GM21786 (cell line): ENCODE results near the gene PHYKPL.
"Not testable (repeated sequence)": the region's sequence is repeated elsewhere in the genome, so short reads cannot be mapped to it uniquely, and the experiment has no call there.

ENCODE experiments used
- ATAC-seq: cut with Tn5 transposase; IDR thresholded peaks from one replicate; pipeline ENCODE4 v1.9.1; 2021; ENCODE audit not compliant: unreplicated experiment

Gene PHYKPL

GRCh38 chr5:178208540-178209227 lies 23.9 kb downstream of the PHYKPL start:
- ATAC-seq = no peak

- ATAC-seq = no peak
Observed at GRCh38 chr5:178207917-178208280, 24.7 kb downstream of the PHYKPL start.

DNA sequence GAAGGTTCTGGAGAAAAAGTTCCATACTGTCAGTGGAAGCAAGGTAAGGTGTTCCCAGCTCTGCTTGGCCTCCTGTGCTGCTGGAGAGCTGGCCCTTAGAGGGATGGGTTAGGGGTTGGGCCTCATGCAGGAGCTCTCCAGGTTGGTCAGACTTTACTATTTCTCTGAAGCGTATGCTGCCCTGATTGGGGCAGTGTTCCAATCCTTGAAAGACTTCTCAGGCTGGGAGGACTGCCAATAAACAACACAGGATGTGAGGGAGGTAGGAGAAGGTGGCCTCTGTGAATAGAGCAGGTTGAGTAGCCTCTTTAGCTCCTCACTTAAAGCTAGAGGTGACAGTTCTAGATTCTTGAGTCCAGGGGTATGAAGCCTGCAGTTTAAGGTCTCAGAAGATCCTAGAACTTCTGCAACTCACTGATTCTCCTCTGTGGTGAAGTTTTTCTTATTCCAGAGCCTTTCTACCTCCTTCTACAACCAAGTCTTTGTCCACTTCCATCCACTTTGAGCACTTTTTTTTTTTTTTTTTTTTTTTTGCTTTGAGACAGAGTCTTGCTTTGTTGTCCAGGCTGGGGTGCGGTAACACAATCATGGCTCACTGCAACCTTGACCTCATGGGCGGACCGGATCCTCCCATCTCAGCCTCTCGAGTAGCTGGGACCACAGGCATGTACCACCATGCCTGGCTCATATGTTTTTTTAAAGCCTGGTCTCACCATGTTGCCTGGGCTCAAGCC lies 25.3 kb downstream of the PHYKPL start:
- no peak for ATAC-seq

GRCh38 chr5:178206166-178207101 lies 26.2 kb downstream of the PHYKPL start:
- ATAC-seq = no peak

DNA sequence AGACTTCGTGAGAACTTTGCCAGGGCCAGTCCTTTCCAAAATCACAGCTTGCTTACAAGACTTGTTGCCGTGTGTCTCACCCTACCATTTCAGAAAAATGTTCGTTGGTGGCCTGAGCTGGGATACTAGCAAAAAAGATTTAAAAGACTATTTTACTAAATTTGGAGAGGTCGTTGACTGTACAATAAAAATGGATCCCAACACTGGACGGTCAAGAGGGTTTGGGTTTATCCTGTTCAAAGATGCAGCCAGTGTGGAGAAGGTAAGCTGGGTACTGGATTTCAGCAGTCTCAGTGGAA lies 26.9 kb downstream of the PHYKPL start:
- ATAC-seq = no peak

DNA sequence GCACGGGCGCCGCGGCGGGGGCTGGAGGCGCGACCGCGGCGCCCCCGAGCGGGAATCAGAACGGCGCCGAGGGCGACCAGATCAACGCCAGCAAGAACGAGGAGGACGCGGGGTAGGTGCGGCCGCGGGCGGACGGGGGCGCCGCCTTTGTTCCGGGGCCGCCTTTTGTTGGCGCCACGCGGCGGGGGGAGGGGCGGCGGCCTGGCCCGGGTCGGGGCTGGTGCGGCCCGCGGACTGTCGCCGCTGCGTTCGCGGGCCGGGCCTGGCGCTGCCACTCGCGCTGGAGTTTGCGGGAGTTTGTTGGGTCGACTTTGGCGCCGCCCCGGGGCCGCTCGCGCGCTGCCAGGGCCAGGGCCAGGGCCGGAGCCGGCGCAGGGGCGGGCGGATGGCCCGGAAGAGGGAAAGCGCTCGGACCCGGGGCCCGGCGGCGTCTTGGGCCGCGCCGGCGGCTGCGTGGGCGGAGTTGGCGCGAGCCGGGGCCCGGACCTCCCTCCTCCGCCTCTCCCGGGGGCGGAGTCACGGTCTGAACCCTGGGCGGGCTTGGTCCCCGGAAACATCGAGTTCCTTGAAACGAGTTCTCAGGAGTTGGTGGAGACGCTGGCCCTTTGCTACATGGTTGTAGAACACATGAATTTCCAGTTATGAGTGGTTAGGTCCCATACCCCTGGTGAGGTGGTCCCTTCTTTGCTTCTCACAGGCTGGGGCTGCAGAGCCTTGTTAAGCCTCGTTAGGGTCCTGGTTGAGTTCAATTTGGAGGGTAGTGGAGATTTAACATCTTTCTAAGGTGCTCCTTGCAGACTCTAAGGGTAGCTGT lies 27.5 kb downstream of the PHYKPL start:
- ATAC-seq = peak; percentile 49

GRCh38 chr5:178204182-178204934 lies 28.2 kb downstream of the PHYKPL start, which contains the start of gene HNRNPAB:
Gene HNRNPAB, plus strand, starts transcription at chr5:178204533. Its CDS starts 305 bp downstream, at chr5:178204838.
- ATAC-seq = peak; percentile 83

DNA sequence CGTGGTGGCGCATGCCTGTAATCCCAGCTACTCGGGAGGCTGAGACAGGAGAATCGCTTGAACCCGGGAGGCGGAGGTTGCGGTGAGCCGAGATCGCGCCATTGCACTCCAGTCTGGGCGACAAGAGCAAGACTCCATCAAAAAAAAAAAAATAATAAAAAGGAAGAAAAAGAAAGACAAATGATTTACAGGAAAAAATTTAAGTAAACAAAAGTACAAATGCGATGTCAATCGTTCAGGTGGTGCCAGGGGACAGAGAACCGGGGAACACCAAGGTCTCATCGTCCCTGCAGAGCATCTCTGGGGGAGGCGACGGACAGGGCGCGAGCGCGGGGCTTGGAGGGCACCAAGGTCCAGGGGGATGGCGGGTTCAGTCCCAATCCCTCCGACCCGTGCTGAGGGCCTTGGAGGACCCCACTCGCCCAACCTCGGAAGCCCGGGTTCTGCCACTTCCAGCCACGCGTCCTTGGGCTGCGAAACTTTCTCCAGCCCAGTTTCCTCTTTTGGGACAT lies 28.9 kb downstream of the PHYKPL start:
- peak; percentile 4 for ATAC-seq

- no peak for ATAC-seq
Observed at GRCh38 chr5:178202541-178202940, 30.1 kb downstream of the PHYKPL start.

GRCh38 chr5:178201927-178202235 lies 30.7 kb downstream of the PHYKPL start:
- no peak for ATAC-seq

DNA sequence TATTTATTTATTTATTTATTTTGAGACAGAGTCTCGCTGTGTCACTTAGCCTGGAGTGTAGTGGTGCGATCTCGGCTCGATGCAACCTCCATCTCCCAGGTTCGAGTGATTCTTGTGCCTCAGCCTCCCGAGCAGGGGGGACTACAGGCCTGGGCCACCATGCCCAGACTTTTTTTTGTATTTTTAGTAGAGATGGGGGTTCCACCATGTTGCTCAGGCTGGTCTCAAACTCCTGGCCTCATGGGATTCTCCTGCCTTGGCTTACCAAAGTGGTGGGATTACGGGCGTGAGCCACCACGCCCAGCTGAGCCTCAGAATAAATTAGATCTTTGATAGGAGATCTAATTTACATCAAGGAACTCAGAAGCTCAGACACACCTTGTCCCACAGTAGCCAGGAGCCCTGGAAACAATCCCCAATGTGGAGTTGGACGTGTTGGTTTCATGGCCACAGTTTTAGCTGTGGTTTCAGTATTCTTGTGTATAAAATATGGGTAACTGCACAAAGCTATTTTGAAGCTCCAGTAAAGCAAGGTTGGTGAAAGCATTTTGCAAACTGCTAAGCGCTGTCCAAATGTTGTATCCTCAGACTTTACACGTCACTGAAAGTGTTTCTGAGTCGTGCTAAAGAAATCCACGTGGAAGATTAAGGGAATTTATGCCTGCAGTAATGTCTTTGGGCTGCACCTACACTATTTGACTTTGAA lies 31.2 kb downstream of the PHYKPL start:
- no peak for ATAC-seq

GRCh38 chr5:178199581-178200434 lies 32.8 kb downstream of the PHYKPL start:
- ATAC-seq = no peak

DNA sequence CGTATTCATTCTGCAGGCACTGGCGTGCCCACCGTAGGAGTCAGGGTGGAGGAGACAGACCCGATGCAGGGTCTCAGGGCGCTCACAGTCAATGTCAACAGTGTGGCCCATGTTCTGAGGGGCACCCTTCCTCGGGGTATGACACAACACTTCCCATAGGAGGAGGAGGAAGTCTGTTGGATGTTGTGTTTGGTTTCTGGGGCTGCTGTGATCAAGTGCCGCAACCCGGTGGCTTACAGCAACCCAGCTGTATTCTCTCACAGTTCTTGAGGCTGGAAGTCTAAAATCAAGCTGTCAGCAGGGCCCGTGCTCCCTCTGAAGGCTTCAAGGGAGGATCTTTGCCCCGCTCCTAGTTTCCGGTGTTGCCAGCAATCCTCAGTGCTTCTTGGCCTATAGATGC lies 33.9 kb downstream of the PHYKPL start:
- ATAC-seq = no peak

DNA sequence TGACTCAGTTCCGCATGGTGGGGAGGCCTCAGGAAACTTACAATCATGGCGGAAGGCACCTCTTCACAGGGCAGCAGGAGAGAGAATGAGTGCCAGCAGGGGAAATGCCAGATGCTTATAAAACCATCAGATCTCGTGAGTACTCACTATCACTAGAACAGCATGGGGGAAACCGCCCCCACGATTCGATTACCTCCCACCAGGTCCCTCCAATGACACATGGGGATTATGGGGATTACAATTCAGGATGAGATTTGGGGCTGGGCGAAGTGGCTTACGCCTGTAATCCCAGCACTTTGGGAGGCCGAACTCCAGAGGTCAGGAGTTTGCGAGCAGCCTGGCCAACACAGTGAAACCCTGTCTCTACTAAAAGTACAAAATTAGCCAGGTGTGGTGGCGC lies 34.5 kb downstream of the PHYKPL start:
- ATAC-seq = not testable (repeated sequence)

DNA sequence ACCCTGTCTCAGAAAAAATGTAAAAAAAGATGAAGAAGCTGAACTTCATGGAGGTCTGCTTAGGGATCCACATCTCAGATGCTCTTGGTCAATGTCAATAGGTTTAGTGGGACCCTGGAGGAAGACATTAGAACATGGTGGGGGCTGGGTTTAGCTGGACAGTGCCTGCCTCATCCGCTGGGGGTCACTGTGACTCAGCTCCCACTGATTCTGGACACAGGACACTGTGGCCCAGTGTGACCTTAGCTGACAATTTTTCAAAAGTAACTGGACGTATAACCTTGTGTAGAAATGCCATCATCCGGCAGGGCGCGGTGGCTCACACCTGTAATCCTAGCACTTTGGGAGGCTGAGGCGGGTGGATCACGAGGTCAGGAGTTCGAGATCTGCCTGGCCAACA lies 35.6 kb downstream of the PHYKPL start:
- ATAC-seq = no peak

DNA sequence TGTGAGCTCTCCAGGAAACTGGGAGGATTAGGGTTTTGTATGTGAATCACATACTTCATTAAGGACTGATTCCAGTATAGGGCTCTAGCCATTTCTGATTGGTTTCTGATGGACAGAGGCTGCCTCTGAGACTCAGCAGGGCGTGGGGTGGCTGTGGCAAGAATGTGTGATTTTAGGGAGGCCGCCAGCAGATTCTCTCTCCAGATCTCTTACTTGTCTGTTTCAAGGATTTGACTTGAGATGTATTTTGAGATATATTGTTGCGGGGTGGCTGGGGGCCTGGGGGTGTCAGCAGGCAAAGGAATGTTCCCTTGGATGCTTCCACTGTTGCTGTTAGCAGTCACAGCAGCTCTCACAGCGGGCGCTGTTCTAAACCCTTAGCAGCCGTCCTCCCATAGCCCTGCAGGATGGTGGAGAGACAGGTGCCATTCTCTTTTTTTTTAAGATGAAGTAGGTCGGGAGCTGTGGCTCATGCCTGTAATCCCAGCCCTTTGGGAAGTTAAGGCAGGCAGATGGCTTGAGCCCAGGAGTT lies 36.3 kb downstream of the PHYKPL start:
- no peak for ATAC-seq

GRCh38 chr5:178194026-178194425 lies 38.6 kb downstream of the PHYKPL start:
- no peak for ATAC-seq

- no peak for ATAC-seq
Observed at GRCh38 chr5:178193251-178193809, 39.3 kb downstream of the PHYKPL start.
